ENCODE data around the gene WWTR1.

Gene WWTR1

GRCh38 chr3:149493315-149494021, 164.4 kb downstream of the WWTR1 start:
- no peak for TF ChIP-seq FOXP2 (optimal IDR thresholded peaks at IDR 0.05; ENCODE audit: borderline replicate concordance, extremely low read depth, extremely low read length, insufficient read depth)
- no peak for TF ChIP-seq SIN3A (IDR thresholded peaks at IDR 0.05; ENCODE audit: borderline replicate concordance, insufficient read depth, low read length)
- TF ChIP-seq POLR2AphosphoS5 (IDR thresholded peaks at IDR 0.05; ENCODE audit: low read depth, low read length): no peak
- no peak for TF ChIP-seq TAF1 (IDR thresholded peaks at IDR 0.05; ENCODE audit: borderline replicate concordance, insufficient read depth, low read length)
- no peak for TF ChIP-seq REST (IDR thresholded peaks at IDR 0.05; ENCODE audit: insufficient read depth in 1 of 2, low read depth in 2 of 2, low read length in 2 of 2)

GRCh38 chr3:149490260-149490971, 167.4 kb downstream of the WWTR1 start:
- TF ChIP-seq POLR2AphosphoS5 (IDR thresholded peaks at IDR 0.05; ENCODE audit: low read depth, low read length) (no peak), FOXP2 (optimal IDR thresholded peaks at IDR 0.05; ENCODE audit: borderline replicate concordance, extremely low read depth, extremely low read length, insufficient read depth) (no peak), SIN3A (IDR thresholded peaks at IDR 0.05; ENCODE audit: borderline replicate concordance, insufficient read depth, low read length) (no peak), REST (IDR thresholded peaks at IDR 0.05; ENCODE audit: insufficient read depth in 1 of 2, low read depth in 2 of 2, low read length in 2 of 2) (no peak), TAF1 (IDR thresholded peaks at IDR 0.05; ENCODE audit: borderline replicate concordance, insufficient read depth, low read length) (no peak)

- TF ChIP-seq REST (IDR thresholded peaks at IDR 0.05; ENCODE audit: insufficient read depth in 1 of 2, low read depth in 2 of 2, low read length in 2 of 2): no peak
- no peak for TF ChIP-seq POLR2AphosphoS5 (IDR thresholded peaks at IDR 0.05; ENCODE audit: low read depth, low read length)
- no peak for TF ChIP-seq TAF1 (IDR thresholded peaks at IDR 0.05; ENCODE audit: borderline replicate concordance, insufficient read depth, low read length)
- no peak for TF ChIP-seq SIN3A (IDR thresholded peaks at IDR 0.05; ENCODE audit: borderline replicate concordance, insufficient read depth, low read length)
- TF ChIP-seq FOXP2 (optimal IDR thresholded peaks at IDR 0.05; ENCODE audit: borderline replicate concordance, extremely low read depth, extremely low read length, insufficient read depth): no peak
These were observed 168.7 kb downstream of the WWTR1 start for GRCh38 chr3:149489060-149489690.

GRCh38 chr3:149487598-149488197, 170.1 kb downstream of the WWTR1 start:
- TF ChIP-seq FOXP2 (optimal IDR thresholded peaks at IDR 0.05; ENCODE audit: borderline replicate concordance, extremely low read depth, extremely low read length, insufficient read depth) (no peak), TAF1 (IDR thresholded peaks at IDR 0.05; ENCODE audit: borderline replicate concordance, insufficient read depth, low read length) (no peak), SIN3A (IDR thresholded peaks at IDR 0.05; ENCODE audit: borderline replicate concordance, insufficient read depth, low read length) (no peak), REST (IDR thresholded peaks at IDR 0.05; ENCODE audit: insufficient read depth in 1 of 2, low read depth in 2 of 2, low read length in 2 of 2) (no peak), POLR2AphosphoS5 (IDR thresholded peaks at IDR 0.05; ENCODE audit: low read depth, low read length) (no peak)

Data from PFSK-1 (cell line).